SK-MEL-5 (cell line): Measurements from ENCODE around the gene TMEM209. TPM values are rescaled to one million over a fixed set of nuclear protein-coding genes. Genes with fewer than 3 reads are reported as not detected.
"Not testable (repeated sequence)": the region's sequence is repeated elsewhere in the genome, so short reads cannot be mapped to it uniquely, and the experiment has no call there.

ENCODE experiments used
- DNase-seq: peaks from one replicate; pipeline ENCODE4 v3.0.0-alpha.2; 2016; ENCODE audit warnings: low read depth, low spot score
- in situ Hi-C: cut with HindIII; loops from 2 replicates; pipeline ENCODE4 v1.10.0; 2016; ENCODE audit warnings: low sequenced_read_pairs, high pct_unique_total_duplicates, low pct_unique_long_range_greater_than_20kb
- total RNA-seq: library from RNA; depleted of rRNA; stranded (reverse); fragments of >200 nt; shearing (Covaris generic); gene quantifications from 2 replicates; pipeline ENCODE4 v1.2.3, GENCODE V29; 2014

The TMEM209 gene
- total RNA-seq, 1 experiment from 2014 or later: 31.0 TPM

DNA sequence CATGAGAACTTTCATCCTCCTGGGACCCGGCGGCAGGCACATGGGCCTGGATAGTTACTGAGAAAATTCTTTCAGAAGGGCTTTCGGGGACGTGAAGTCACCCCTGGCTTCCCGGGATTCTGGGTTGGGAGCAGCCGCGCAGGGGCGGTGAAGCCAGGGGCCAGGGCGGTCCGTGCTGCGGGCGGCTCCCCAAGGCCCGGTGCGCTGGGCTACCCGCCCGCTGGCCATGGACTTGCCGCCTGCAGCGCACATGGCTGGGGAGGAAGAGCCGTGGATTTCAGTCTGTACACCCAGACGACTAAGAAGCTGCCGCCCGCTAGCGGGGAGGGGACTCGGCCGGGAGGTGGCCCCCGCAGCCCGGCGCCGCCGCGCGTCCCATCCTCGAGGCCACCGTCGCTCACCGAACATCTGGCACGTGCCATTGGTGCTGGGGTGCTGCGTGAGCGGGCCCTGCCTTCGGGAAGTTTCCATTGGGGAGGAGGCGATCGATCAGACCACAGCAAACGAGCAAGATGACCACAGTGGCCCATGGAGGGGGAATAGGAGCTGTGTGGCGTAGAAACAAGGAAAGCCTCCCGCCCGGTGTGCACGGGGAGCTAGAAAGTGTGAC is 64.5 kb downstream of the TMEM209 start:
- DNase-seq: no peak
- in situ Hi-C loops: no loop called here

DNA sequence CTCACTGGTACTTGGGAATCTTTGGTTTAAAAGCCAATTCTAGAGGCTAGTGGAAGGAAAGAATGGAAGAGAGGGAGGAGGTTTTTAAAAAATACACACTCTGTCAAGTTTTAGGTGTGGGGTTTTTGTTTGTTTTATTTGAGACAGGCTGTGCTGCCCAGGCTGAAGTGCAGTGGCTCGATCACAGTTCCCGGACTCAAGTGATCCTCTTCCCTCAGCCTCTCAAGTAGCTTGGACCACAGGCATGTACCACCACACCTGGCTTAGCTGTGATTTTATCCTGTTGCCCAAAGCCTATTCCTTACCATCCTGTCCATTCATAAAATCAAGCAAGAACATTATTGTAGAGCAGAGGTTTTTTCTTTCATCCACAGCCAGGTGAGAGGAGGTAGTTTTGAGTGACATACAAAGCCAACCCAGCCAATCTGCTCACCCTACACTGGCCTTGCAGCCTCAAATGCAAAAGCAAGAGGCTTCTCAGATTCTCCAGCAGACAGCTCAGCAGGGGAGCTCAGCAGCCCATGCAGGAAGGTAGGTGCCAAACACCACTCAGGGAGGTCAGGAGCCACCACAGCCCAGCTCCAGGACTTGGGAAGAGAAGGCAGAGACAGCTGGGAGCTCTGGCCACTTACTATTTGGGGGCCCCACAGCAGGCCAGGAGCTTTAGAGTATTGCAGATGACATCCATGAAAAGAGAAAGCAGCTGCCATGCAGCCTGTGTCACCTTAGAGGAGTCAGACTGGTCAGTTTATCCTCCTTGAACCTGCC is 65.8 kb downstream of the TMEM209 start:
- in situ Hi-C loops: no loop called here
- DNase-seq: no peak

DNA sequence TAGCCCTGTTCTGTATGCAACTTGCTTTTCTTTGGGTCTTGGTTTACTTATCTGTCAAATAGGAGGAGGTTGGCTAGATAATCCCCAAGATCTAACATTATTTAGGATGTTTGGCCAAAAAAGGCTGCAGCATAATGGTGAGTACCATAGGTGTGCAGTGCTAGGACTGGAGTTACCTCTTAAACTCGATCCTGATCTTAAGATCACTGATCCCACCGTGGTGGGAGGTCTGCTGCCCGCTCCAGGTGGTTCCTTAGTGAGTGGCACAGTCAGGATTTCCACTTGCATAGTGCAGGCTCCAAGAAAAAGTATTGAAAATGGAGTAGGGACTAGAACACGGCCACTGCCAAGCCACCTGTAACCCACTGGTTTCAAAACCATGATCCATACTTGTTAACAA is 68.0 kb downstream of the TMEM209 start:
- DNase-seq: no peak
- in situ Hi-C loops: no loop called here

DNA sequence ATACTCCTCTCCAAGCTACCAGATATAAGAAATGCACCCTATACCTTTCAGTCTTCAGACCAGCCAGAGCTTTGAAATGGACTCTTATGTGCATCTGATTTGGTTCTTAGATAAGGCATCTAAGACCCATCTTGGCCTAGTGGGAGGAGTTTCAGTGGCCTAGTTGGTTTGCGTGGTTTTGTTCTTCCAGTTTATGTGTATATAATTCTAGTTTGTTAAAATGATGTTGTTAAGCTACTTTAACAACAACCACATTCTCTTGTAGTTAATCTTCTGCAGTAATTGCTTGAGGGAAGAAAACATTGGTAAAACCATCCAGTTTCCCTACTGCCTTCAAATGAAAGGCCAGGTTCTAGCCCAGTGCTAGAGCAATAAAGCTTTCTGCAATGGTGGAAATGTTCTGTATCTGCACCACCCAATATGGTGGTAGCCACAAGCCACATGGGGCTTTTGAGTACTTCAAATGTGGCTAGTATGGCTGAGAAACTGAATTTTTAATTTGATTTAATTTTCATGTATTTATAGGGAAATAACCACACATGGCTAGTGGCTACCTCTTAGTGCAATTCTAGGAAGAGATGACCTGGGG is 68.5 kb downstream of the TMEM209 start:
- in situ Hi-C loops: no loop called here
- DNase-seq: no peak

DNA sequence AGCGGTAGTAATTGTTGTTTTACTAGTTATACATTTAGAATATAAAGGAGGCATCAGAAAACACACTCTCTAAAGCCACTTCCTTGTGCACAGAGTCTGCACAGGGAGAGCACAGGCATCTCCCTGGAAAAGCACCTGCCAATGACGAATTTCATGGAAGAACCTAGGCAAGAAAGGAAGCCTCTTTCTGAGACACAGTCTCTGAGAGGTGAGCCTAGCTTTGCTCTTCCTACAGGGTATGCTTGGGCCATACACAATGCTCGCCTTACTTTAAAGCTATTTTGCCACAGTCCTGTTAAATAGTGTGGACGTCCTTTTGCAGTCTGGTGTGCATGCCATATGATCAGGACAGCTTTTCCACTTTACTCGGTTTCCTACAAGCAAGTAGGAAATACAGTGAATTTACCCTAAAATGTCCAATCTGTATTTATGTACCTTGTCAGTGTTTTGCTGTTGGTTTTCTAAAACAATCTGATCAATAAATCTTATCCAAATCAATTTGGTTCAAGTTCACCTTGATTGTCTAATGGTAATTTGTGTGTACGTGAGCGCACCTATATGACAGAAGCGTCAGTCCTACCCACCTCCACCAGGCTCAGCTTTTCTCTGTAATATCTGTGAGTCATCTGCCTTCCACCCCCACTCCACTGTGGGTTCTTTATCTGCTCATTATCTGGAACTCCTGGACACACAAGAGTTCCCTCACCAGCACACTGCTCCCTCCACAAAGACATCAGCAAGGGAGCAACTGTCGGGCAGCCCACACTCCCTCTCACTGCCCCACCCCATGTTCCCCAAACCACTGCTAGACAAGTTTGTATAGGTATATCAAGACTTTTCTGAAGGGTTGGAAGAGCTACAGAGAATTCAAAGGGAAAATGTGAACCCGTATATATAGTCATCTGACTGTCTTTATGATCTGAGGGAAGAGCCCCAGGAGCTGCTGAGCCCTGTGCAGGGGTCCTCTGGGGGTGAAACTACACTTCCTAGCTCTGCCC is 69.7 kb downstream of the TMEM209 start:
- no peak for DNase-seq
- in situ Hi-C loops: no loop called here

DNA sequence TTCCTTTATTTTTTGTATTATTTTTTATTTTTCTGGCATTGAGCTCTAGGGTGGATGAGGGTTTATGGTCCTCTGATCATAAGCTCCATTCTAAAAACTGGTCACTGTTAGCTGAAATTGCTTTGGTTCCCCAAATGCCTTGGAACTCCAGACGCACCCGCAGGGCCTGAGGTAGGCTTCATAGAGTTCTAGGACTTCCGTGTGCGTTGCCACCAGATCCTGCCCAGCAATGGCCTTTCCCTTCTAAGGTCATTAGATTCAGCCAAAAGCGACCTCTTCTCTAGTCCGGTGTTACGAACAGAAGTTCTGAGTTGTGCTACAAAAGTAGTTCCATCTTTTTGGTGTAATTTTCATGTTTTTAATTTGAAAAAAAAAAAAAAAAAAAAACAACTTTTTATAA is 70.5 kb downstream of the TMEM209 start:
- DNase-seq: no peak
- in situ Hi-C loops: no loop called here

DNA sequence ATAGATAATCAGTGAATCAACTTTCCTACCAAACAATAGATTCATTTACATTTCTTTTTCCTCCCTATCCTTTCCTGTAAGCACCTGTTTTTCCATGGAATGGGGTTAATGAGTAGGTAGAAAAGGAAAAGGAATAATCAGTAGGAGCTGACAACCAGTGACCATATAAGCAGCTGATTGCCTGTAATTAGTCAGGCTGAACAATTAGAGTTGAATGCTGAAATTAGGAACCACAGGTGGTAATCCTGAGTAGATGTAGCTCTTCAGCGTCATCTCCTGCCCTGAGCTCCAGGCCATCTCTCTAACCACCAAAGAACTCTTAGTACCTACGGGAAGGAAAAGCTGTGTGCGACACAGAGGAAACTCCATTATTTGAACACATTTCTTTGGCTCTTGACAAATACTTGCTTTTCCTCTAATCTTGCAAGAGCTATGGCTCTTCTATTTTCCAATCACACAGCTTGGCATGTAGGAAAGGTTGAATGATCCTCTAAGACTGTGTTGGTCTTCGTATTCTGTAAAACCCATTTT is 71.0 kb downstream of the TMEM209 start:
- in situ Hi-C loops: no loop called here
- DNase-seq: no peak

DNA sequence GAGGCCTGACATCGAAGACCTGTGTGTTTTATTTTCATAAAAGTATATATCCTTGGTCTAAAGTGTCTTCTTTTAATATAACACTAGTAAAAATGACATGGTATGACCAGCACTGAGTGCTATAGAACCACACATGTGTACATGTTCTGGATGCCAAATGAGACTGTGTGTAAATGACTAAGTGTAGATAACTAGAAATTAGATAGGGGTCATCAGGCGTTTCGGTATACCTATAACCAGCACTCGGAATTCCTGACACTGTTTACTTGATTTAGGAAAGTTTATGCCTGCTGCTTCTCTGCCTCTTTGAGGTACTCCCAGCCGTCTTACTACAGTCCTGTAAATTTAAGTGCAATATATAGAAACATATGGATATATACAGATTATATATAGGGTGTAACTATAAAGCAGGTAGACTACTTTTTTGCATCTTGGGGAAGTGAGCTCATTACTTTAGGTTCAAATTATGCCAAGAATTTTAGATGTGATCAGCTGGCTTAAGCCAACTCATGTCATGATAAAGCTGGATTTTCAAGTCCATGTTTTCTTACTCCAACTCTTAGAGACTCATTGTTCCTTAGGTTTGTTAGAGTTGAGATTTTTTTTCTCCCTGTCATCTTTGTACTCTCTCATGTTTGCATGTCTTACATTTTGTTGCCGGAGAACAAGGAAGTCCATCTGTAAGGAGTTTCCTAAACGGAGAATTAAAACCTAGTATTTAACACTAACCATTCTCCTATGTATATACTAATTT is 72.0 kb downstream of the TMEM209 start:
- in situ Hi-C loops: no loop called here
- no peak for DNase-seq

DNA sequence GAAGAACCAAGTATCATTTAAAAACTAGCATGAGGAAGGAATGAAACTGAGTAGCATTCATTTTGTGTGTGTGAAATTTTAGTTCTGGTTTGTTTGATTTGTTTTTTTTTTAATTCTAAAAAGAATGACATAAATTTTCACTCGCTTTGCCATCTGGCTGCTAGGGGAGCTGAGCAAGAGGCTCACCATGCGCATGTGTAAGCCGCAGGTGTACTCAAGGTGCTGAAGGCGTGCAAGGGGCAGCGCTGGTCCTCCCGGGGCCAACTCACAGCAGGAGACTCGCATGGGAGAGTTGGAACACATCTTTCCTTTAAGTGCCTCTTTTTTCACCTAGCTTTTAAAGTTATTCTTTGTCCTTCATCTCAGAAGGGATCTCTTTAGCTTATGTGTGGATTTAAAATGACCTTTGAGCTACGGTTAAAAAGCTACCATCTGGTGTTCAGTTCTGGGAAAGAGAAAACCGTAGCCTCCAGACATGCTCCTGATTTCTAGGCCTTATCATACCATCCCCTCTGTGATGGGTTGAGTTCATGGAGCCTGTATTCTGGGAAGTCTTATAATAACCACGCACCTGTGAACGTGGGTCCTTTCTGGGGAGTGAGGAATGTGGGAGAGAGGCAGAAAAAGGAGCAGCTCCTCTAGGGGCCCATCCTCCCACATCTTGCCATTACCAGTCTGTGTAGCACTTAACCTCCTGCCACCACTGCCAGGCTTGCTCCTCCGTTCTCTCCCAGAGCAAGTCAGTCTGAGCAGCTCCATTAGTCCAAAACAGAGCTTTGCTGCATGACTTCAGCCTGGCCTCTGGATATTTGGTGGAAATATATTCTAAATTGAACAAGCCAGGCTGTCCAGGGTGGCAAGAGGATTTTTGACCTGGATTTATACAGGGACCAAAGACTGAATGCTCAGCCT is 73.0 kb downstream of the TMEM209 start:
- DNase-seq: no peak
- in situ Hi-C loops: no loop called here

DNA sequence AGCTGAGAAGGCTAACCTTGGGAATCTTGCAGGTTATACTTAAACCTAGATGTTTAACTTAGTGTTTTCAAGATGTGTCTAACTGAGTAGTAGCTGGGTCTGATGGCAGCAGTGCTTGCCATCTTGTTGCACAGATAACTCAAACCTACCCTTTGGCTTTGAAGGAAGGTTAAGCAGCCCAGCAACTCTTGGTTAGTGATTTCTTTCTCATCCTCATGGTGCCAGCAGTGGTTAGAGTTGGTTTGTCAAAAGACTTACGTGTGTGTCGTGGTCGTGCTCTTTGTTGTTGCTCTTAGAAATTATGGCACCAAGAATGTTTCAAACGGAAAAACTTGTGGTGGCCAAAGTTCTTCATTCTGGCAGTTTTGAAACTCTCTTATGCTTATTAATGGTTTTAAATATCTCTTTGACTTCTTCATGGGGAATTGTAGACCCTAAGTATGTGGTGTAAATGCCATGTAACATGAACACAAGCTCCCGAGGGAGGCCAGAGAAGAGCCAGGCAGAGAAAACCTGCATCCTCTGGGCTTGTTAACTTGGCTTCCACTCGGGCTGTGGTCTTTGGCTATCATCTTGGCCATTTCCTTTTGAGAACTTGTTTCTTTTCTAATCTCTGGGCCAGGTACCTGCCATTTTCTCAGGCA is 73.9 kb downstream of the TMEM209 start:
- DNase-seq: no peak
- in situ Hi-C loops: no loop called here

DNA sequence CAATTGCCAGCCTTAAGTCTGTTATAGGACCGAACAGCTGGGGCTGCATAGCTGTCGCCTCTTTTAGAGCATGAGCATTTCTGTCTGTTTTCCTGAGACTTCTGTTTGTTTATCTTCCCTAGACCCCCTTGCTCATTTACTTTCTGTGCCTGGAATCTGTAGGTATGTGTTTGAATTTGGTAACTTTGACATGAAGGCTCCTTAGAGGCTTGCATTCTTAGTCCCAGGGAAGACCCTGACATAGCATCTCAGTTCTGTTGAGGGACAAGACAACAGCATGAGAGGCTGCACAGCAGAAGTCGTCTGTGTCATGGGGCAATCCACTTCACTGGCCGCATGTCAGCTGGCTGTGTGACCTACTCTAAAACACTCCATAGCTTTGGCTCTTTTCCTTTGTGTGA is 76.2 kb downstream of the TMEM209 start:
- in situ Hi-C loops: loop anchor here (10.0 kb wide), 1 partner anchor 54 kb away; the partner anchor contains the start of gene KLHDC10
- no peak for DNase-seq

DNA sequence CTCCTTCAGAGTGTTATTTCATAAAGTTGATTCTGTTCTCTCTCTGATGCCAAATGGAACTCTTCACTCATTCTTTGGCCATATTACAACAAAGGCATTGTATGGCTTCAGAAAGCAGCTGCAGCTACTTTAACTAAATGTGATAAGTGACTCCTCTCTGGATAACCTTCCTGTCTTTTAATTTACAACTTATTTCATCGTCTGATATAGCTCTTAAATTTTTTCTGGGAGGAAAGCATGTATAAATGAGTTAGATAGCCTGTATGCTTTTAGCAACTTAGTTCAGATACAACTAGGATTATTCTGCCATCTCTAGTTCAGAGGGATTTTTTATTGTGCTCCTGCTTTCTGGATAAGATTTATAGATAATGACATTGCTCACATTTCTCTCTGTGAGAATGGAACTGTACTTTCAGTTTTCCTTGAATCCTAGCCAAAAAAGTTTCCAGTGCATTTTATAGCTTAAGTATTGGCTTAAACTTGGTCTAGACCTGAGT is 77.3 kb downstream of the TMEM209 start:
- in situ Hi-C loops: loop anchor here (10.0 kb wide), 1 partner anchor 53 kb away; the partner anchor contains the start of gene KLHDC10
- no peak for DNase-seq

DNA sequence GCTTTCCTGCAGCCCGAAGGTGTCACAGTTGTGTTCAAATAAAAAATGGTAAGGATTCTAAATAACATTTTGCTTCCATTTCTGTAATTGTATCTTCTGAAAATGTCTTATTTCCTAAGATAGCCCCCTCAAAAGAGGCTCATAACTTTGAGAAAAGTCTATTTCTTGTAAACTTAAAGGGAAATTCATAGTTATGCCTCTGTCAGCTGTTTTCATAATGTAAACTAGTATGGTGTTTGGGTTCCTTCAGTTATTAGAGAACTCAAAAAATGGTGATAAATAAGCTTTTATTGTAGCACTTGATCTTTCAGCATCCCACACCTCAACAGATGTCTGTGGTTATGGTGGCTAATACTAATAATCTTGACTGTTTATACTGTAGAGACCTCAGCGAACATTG is 77.8 kb downstream of the TMEM209 start:
- in situ Hi-C loops: loop anchor here (10.0 kb wide), 1 partner anchor 53 kb away; the partner anchor contains the start of gene KLHDC10
- DNase-seq: no peak

DNA sequence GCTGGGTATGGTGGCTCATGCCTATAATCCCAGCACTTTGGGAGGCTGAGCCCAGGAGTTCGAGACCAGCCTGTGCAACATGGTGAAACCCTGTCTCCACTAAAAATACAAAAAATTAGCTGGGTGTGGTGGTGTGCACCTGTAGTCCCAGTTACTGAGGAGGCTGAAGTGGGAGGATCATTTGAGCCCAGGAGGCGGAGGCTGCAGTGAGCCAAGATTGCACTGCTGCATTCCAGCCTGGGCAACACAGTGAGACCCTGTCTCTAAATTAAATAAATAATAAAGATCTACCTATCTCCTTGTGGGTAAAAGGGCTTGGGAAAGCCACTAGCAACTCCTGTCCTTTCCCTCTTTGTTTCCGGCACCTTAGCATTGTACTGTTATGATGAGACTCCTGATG is 78.4 kb downstream of the TMEM209 start:
- in situ Hi-C loops: loop anchor here (10.0 kb wide), 1 partner anchor 52 kb away; the partner anchor contains the start of gene KLHDC10
- DNase-seq: not testable (repeated sequence)

DNA sequence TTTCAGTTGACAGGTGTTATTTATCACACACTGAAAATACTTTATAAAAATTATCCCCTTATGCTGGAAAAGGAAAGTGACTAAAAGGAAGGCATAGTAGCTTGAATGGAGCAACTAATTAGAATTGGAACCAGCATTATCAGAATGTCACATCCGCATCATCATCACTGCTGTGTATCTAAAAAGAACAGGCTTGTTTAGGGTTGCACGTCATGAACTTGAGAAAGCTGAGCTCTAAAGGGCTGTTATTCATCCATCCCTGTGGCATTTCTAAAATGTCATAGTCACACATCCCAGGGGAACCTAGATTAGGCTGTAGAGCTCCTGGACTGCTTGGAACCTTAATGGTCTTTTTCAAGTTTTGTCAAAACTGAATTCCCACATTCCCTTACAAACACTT is 80.5 kb downstream of the TMEM209 start:
- in situ Hi-C loops: loop anchor here (10.0 kb wide), 1 partner anchor 50 kb away; the partner anchor contains the start of gene KLHDC10

More for the DNA sequence above, 80.5 kb downstream of the TMEM209 start:
- DNase-seq: no peak
